Kidney (tissue), 14 donors: ENCODE results near the gene RAI1. TPM values are rescaled to one million over a fixed set of nuclear protein-coding genes. Genes with fewer than 3 reads are reported as not detected.

ENCODE experiments used
- DNase-seq, 5 donors: peaks; one replicate each; pipeline ENCODE4 v3.0.0-alpha.2; 2013 to 2020
- FAIRE-seq: peaks from 2 replicates; lab custom pipeline; 2012; peaks lifted over from hg19 to GRCh38; lab: Jason Lieb, UNC
- H3K27ac ChIP-seq, 2 donors: one replicate each; pipeline ENCODE4 v1.7.0; 2013; ENCODE audit warnings: low read depth in 2 of 2, low read length in 2 of 2, inconsistent platforms in 1 of 2
- H3K27me3 ChIP-seq: one replicate; pipeline ENCODE4 v1.7.1; 2013; ENCODE audit warnings: low read length, inconsistent platforms; ENCODE audit not compliant: control insufficient read depth, insufficient read depth
- H3K36me3 ChIP-seq, 3 donors: one replicate each; pipeline versions ENCODE4 v1.7.0 to v1.7.1; 2013; ENCODE audit warnings: low read length in 3 of 3, control low read depth in 1 of 3, inconsistent platforms in 1 of 3; ENCODE audit not compliant: insufficient read depth in 3 of 3, control insufficient read depth in 2 of 3
- H3K4me1 ChIP-seq, 3 donors: one replicate each; pipeline versions ENCODE4 v1.7.0 to v1.7.1; 2013; ENCODE audit warnings: low read length in 3 of 3, inconsistent platforms in 1 of 3, low read depth in 1 of 3; ENCODE audit not compliant: control insufficient read depth in 2 of 3, insufficient read depth in 2 of 3
- H3K4me3 ChIP-seq, 3 donors: one replicate each; pipeline versions ENCODE4 v1.7.0 to v1.8.1; 2013; ENCODE audit warnings: low read length in 3 of 3, control low read depth in 1 of 3, inconsistent platforms in 1 of 3
- H3K9ac ChIP-seq, 3 donors: one replicate each; pipeline versions ENCODE4 v1.7.0 to v1.7.1; 2013; ENCODE audit warnings: low read length in 3 of 3, control low read depth in 1 of 3, inconsistent platforms in 1 of 3
- H3K9me3 ChIP-seq, 3 donors: one replicate each; pipeline versions ENCODE4 v1.7.0 to v1.7.1; 2013; ENCODE audit warnings: low read length in 3 of 3, control low read depth in 1 of 3, inconsistent platforms in 1 of 3; ENCODE audit not compliant: control insufficient read depth in 2 of 3, insufficient read depth in 1 of 3
- CTCF ChIP-seq: IDR thresholded peaks from 3 replicates; pipeline ENCODE4 v1.5.1; 2012; ENCODE audit warnings: mild to moderate bottlenecking, moderate library complexity, borderline replicate concordance; ENCODE audit not compliant: insufficient read depth; ENCODE audit errors: extremely low read depth
- intact Hi-C: fragments of 100-400 bp; cut with DNase I; formaldehyde crosslinking; loops from one replicate; pipeline ENCODE4 v1.11.1; 2022
- polyA plus RNA-seq: library from polyadenylated mRNA; stranded (reverse); fragments of 350-450 nt; fragmentation: Illumina TruSeq; extraction: RNeasy Lipid Tissue Mini Kit (QIAGEN cat#74804); gene quantifications from one replicate; pipeline ENCODE4 v1.2.3, GENCODE V29; 2014; ENCODE audit warnings: low read depth, low replicate concordance; ENCODE audit not compliant: insufficient read depth
- total RNA-seq: library from RNA; stranded (reverse); fragmentation: NEBNext Ultra II Directional; extraction: Animal tissue kit (Norgen Biotek cat#: 25700); gene quantifications from one replicate; pipeline ENCODE4 v1.2.1, GENCODE V29; 2021
- donor health status: control.
- donor health status: control.
- donor health status: control.
- donor health status: control.
- donor health status: control.
- donor health status: DM: yes; HTN: yes; CAD: no.
- donor health status: Normal renal cell carcinoma (clear cell type).

RAI1 gene
- total and polyA plus RNA-seq, 2 donors from 2014 or later = 6.7 to 50.5 TPM

DNA sequence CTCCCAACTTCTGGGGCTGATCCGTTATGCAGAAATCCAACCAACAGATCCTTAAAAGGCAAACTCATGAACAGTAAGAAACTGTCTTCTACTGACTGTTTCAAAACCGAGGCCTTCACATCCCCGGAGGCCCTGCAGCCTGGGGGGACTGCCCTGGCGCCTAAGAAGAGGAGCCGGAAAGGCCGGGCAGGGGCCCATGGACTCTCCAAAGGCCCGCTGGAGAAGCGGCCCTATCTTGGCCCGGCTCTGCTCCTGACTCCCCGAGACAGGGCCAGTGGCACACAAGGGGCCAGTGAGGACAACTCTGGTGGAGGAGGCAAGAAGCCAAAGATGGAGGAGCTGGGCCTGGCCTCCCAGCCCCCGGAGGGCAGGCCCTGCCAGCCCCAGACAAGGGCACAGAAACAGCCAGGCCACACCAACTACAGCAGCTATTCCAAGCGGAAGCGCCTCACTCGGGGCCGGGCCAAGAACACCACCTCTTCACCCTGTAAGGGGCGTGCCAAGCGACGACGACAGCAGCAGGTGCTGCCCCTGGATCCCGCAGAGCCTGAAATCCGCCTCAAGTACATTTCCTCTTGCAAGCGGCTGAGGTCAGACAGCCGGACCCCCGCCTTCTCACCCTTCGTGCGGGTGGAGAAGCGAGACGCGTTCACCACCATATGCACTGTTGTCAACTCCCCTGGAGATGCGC is 116.0 kb downstream of the RAI1 start:
- intact Hi-C loops = no loop called here
- Histone ChIP-seq H3K4me1 (peaks cover 0 to 2% (median 0%) of the 10 kb centered on the region in 3 donors), H3K9ac (no peak overlapping the region), H3K9me3 (no peaks in the 10 kb centered on the region), H3K27me3 (no peaks in the 10 kb centered on the region), H3K4me3 (no peak overlapping the region), H3K36me3 (peaks cover 0 to 3% (median 0%) of the 10 kb centered on the region in 3 donors), H3K27ac (no peak overlapping the region)
- FAIRE-seq (no peak), DNase-seq (no peak)
- TF ChIP-seq CTCF = no peak

GRCh38 chr17:17798010-17798556 is 116.8 kb downstream of the RAI1 start:
- TF ChIP-seq CTCF = no peak

DNA sequence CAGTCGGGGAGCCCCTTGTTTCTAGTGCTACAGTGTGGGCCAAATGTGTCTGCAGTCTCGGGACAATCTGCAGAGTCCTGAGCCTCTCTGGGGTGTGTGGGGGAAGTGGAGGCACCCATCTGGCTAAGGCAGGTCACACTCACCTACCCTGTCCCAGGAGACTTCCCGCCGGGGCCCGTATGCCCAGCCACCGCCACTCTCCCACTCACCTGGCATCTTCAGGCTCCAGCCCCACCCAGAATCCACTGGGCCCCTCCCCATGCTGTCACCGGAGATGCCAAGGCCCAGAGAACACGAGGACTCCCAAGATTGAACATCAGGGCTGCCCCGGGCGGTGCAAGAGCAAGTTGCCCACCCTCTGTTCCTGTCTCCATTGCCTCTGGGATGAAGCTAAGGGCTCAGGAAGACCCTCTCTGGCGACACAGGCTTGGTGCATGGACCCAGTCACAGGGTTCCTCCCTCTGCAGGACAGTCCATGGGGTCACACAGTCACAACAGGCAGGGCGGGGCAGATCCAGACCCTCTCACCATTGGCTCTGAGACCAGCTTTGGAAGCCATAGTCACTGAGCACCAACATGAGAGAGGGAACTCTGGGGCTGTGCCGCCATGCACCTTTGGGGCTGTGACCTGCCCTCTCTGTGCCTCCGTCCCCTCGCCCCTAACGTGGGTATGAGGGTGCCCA is 117.5 kb downstream of the RAI1 start:
- intact Hi-C loops = no loop called here
- H3K4me3 ChIP-seq = no peak overlapping the region
- peaks cover 0 to 3% (median 0%) of the 10 kb centered on the region in 3 donors for H3K36me3 ChIP-seq
- H3K9ac ChIP-seq = no peak overlapping the region
- no peak overlapping the region for H3K27ac ChIP-seq
- H3K4me1 ChIP-seq = no peaks in the 10 kb centered on the region
- DNase-seq (no peak), FAIRE-seq (no peak)
- H3K9me3 ChIP-seq = no peaks in the 10 kb centered on the region
- no peaks in the 10 kb centered on the region for H3K27me3 ChIP-seq
- TF ChIP-seq CTCF = no peak

More at GRCh38 chr17:17798010-17798556, 116.8 kb downstream of the RAI1 start:
- Histone ChIP-seq H3K4me1 (peaks cover 0 to under 1% (median 0%) of the 10 kb centered on the region in 3 donors), H3K27ac (no peak overlapping the region), H3K27me3 (no peaks in the 10 kb centered on the region), H3K4me3 (no peak overlapping the region), H3K36me3 (peaks cover 0 to 3% (median 0%) of the 10 kb centered on the region in 3 donors), H3K9ac (no peak overlapping the region), H3K9me3 (no peaks in the 10 kb centered on the region)
- intact Hi-C loops = no loop called here
- FAIRE-seq = no peak
- DNase-seq = no peak
